GM19455 (cell line): ENCODE measurements around the gene PRTFDC1.

Experiments
- ATAC-seq: cut with Tn5 transposase; IDR thresholded peaks from one replicate; pipeline ENCODE4 v1.9.1; 2021; ENCODE audit not compliant: unreplicated experiment

The PRTFDC1 gene

DNA sequence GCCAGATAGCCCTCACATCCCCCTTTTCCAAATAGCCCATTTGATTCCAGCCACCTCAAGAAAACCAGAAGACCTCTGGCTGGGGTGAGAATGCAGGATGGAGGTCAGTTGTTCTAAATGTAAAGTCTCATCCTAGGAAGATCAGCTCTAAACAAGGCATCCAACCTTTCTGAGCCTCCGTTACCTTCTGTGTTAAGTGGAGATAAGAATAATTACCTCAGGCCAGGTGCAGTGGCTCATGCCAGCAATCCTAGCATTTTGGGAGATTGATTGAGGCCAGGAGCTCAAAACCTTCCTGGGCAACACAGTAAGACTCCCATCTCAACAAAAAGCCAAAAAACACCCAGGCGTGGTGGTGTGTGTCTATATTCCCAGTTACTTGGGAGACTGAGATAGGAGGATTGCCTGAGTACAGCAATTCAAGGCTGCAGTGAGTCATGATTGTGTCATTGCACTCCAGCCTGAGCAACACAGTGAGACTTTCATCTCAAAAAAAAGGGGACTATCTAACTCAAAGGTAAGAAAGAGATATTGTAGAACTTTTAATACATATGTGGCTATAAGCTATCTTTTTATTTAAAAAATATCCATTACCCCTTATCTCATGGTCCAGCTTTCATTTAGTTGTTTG lies 43.5 kb downstream of the PRTFDC1 start:
- ATAC-seq: no peak

DNA sequence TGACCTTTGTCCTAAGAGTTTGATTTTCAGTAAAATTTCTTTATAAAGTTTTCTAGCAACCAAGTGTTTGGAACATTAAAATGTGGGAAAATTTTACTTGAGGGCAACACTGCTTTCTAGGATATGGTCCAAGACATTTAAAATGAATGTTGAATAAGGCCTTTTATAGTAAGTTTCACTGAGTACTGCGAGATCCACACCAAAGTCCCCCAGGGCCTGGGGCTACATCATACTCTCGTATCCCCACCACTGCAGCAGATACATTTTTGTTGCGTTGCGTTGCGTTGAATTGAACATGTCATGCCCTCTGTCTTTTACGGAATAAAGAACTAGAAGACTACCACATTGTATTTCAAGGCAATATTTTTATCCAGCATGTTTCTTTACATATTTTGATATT lies 44.5 kb downstream of the PRTFDC1 start:
- no peak for ATAC-seq

DNA sequence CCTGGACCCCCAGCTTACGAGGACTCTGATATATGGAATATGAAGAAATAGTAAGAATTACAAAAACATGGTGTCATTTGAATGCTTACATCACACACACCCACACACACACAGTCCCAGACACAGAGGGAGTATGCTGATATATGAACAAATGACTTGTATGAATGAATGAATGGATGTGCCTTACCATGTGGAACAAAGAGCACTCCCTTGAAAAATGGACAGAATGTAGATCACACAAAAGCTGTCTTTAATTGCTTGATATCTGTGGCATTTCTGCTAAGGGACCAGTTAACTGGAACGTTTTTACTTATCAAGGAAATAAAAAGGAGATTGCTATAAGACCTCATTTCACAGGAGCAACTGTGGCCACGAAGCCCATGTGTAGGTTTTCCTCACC lies 46.0 kb downstream of the PRTFDC1 start:
- no peak for ATAC-seq

DNA sequence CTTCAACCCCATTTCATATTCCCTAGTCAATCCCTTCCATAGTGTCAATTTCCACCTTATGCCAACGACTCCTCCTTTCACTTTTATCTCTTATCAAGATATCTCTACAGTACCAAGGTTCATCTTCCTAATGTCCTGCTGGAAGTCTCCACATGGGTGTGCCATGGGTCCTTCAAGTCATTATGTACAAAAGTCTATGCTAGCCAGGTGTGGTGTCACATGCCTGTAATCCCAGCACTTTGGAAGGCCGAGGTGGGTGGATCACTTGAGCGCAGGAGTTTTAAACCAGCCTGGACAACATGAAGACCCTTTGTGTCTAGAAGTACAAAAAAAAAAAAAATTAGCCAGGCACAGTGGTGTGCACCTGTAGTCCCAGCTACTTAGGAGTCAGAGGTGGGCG lies 47.6 kb downstream of the PRTFDC1 start:
- ATAC-seq: no peak

DNA sequence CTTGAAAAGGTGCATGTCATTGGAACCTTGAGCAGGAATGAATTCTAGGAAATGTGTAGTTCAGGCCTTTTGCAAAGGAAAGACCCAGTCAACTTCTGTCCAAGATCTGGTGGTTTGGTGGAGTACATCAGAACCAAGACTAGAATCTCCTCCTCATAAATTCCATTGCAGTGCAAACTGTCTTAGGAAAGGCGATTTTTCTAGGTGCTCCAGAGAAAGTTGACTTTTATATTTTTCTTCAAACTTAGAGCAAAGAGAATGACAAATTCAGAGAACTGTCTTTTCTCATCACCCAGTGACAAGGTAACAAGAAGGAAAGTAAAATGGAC lies 50.0 kb downstream of the PRTFDC1 start:
- ATAC-seq: no peak

DNA sequence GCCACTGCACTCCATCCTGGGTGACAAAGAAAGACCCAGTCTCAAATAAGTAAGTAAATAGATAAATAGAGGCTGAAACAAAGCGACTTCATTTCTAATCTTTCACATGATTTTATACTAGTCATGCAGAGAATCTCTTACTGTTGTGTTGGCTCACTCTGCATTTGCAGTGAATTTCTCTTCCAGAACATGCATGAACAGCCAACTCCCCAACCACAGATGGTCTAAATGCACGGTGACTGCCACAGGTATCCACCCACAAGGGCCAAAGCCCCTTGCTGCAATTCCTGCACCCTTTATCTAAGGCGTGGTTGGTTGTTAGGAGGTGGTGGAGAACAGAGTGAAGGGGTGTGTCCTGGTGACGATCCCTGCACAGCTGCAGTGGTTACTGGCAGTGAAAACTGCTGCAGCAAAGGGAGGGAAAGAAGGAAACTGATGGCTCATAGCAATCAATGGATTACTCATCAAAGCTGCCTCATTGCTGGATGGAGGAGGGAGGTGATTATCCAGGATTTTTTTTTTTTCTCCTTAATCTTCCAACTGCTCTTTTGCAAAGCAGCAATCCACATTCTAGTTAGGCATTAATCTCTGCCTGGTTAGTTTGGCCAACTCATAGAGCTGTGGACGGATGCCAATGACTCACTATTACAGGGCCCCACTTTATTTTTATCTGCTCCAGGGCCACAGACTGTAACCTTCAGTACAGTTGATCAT lies 50.6 kb downstream of the PRTFDC1 start:
- peak; percentile 25 for ATAC-seq

DNA sequence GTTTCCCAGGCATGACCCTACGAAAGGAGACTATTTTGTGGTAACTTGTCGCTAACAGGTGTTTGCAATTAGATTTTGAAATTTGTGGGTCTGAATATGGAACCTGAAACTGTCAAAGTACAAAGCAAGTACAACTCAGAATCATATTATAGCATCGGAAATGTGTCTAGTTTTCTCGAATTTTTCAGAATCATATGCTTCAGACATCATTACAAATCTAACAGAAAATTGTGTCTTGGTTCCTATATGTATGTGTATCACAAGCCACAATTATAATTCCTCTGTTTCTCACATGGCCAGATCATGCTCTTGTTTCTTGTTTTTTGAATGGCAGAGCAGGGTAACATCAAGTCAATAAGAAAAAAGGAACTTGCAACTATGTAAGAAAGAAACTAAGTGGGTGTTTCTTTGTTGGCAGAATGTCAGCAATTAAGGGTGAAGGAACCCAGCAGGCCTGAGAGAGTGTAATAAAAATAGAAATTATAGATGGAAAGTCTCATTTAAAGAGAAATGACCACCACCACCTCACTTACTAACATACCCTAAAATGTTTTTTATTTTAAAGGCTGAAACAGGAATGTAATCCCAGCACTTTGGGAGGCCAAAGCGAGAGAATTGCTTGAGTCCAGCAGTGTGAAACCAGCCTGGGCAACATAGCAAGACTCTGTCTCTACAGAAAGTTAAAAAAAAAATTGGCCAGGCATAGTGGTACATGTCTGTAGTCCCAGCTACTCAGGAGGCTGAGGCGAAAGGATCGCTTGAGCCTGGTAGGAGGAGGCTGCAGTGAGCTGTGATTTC lies 51.3 kb downstream of the PRTFDC1 start:
- peak; percentile 83 for ATAC-seq

DNA sequence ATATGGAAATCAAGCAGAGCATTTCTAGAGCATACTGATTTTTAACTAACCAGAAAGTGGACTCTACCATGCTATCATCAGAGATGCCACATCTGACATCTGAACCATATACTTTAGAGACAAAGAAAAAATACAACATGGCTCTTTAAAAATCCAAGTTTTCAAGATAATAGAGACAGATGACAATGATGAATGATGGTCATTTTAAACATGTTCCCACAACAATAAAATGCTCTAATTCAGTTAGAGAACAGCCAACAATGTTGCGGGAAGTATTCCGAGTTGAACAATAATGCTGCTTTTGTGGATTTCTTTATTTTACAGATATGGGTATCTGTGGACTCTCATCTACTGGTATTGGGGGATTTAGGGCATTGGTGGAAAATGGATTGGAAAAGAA lies 52.8 kb downstream of the PRTFDC1 start:
- ATAC-seq: no peak

DNA sequence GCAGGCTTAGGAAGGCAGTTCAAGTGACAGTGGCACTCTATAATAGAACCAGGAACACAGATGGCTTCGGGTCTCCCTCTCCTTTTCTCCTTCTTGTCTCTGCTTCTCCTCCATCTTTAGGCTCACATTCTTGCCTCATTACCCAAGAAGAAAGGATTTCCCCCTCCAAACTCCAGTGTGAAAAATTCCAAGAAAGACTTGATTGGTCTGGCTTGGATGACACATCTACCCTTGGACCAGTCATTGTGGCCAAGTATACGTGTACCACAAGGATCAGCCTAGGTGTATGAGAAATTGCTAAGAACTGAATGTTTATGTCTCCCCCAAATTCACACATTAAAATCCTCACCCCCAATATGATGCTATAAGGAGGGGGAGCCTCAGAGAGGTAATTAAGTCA lies 53.9 kb downstream of the PRTFDC1 start:
- ATAC-seq: no peak

DNA sequence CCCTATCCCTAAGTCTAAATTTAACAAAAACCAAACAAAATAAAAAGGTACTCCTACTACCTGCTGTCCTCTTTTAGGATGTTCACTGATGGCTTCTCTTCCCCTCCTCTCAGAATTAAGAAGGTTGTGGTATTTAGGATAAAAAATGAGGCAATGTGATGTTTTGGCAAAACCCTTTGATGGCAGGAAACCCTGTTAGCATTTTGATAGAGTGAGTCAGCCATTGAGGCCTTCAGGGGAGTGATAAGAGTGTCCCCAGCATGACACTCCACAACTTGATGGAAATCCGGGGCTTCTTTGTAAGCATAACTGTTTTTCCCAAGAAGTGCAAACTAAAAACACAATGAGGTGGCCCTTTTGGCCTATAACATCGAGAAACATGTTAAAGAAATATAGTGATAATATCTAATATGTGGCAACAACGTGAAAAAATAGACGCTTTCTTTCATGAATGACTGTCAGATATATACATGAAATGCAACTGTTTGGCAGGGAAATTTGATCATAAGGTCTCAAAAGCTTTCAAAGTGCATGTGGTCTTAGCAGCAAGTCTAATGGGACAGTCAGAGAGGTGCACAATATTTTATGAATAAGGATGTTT lies 55.0 kb downstream of the PRTFDC1 start:
- no peak for ATAC-seq

DNA sequence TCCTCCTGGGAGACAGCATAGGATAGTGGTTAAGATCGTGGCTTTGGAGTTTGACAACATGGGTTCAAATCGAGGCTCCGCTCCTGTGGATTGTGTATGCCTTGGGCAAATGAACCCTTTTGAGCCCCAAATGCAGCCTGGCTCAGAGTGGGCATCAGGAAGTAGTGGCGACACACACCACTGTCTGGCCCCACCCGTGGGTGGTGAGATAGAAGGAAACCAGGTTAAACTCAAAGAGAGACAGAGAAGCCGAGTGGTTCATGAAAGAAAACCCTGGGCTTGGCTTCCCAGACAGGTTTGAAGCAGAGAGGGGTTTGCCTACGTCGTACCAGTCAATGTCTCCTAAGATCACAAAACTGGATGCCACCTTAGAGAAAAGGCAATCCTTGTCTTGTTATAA lies 57.7 kb downstream of the PRTFDC1 start:
- no peak for ATAC-seq

DNA sequence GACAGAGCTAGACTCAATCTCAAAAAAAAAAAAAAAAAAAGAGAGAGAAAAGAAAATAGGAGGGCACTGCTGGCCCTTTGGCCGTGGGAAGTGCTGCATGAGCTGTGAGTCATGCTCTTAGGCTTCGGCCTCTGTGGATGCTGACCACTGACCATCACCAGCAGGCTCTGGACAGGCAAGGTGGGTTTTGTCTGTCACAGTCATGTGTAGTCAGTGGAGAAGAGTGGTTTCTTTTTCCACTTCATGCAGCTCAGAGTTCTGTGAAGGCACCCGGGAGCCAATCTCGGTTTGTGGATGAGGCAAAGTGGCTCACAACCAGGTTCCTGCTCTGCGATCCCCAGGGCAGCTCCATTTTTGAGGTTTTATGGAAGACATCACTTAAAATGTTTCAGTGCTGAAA lies 58.1 kb downstream of the PRTFDC1 start:
- ATAC-seq: no peak

DNA sequence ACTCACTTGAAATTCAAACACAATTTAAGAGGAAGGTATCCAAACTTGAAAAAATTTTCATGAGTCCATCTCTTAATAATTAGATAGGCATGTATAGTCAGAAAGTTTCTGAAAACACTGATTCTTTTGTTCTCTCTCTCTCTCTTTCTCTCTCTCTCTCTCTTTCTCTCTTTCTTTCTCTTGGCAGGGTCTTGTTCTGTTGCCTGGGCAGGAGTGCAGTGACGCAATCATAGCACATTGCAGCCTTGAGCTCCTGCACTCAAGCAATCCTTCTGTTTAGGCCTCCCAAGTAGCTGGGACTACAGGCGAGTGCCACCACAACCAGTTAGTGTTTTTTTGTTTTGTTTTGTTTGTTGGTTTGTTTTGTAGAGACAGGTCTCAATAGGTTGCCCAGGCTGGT lies 59.3 kb downstream of the PRTFDC1 start:
- ATAC-seq: no peak

DNA sequence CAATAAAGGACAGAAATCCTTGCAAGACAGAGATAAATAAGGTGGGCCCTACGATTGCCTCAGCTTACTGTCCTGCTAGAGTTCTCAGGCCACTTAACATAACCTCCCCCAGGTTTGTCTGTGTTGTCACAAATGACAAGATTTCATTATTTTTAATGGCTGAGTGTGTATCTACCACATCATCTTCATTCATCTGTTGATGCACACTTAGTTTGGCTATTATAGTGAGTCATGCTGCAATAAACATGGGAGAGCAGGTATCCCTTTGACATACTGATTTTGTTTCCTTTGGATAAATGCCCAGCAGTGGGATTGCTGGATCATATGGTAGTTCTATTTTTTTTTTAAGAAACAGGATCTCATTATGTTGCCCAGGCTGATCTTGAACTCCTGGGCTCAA lies 60.6 kb downstream of the PRTFDC1 start:
- no peak for ATAC-seq

DNA sequence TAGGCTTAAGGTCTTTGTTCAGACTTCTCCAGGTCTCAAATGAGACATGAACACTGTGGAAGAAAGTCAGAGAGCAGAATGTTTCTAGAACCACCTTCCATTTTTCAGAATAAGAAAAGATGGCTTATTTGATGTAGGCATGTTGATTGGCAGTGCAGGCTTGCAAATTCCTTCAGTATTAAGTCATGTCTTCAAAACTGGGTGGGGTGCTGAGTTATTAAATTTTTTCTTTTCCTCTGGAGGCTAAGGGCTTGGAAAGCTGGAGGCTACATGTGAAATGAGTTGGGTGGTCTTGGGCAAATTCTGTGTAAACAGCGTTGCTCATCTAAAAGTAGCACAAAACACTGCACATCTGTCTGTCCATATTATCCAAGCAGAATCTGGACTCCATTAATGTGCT lies 62.8 kb downstream of the PRTFDC1 start:
- no peak for ATAC-seq

DNA sequence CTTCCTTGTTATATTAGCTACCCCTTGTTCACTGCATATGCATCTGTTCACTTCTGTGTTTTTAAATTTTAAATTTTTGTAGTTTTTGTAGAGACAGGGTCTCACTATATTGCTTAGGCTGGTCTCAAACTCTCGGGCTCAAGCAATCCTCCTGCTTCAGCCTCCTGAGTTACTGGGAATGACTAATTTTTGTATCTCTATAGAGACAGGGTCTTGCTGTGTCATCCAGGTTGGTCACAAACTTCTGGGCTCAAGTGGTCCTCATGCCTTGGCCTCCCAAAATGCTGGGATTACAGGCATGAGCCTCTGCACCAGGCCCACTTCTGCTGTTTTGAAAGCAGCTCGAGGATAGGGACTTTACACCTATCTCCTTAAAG lies 64.6 kb downstream of the PRTFDC1 start:
- peak; percentile 26 for ATAC-seq

DNA sequence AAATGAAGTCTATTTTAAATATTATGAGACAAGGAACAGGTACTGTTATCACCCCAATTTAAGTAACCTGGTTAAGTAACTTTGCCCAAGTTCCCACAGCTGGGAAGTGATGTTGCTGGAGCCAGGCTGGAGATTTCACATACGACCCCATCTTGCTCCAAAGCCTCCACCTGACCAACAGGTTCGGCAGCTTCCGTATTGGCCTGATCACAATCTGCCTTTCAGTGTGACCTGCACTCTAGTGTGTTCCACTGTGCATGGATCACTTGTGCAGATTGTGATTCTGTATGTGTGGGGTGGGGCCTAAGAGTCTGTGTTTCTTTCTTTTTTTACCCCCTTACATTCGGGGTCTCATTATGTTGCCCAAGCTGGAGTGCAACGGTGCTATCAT lies 66.1 kb downstream of the PRTFDC1 start:
- ATAC-seq: no peak

DNA sequence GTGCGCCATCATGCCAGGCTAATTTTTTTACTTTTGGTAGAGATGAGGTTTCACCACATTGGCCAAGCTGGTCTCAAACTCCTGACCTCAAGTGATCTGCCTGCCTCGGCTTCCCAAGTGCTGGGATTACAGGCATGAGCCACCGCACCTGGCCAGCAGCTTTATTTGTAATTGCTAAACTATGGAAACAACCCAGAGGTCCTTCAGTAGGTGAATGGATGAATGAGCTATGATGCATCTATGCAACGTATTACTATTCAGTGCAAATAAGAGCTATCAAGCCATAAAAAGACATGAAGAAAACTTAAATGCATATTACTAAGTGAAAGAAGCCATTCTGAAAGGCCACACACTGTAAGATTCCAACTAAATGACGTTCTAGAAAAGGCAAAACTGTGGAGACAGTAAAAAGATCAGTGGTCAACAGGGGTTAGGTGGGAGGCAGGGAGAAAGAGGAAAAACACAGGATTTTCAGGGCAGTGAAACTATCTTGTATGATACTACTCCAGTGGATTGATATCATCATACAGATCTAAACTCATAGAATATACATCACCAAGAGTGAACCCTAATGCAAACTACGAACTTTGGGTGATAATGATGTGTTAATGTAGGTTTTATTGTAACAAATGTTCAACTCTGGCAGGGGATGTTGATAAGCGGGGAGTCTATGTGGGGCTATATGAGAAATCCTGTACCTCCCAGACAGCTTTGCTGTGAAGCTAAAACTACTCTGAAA lies 66.7 kb downstream of the PRTFDC1 start:
- no peak for ATAC-seq

DNA sequence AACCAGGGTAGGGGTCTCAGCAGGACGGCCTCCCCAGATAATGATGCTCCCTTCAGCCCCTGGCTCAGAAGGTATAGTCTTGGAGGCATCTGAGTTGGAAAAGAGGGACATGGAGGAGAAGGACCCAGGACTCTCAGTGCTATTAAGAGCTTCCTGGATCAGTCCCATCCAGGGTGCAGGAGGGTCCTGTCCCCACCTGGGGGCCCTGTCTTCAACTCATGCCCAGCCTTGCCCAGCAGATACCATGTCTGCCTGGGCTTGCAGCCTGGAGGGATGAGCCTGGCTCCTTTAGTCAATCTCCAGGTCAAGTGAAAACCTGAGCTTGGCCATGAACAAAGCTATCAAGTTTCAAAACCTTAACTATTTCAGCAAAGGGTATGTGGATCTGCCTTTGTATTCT lies 67.6 kb downstream of the PRTFDC1 start:
- no peak for ATAC-seq

DNA sequence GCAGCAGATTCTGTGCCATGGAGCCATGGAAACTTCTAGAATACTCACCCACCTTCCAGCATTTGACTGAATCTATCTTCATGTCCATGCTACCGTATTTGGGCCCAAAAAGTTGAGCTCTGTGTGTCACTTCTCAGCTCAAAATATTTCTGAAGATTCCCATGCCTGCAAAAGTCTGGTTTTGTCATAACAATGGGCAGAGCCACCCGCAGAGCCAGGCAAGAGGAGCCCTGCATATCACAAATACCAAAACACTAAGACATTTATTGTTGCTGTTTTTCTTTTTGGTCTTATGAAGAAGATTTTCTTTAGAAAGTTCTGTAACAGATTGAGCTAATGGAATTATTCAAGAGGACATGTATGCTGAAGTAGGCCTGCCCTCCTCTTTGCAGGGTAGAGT lies 68.1 kb downstream of the PRTFDC1 start:
- ATAC-seq: no peak

DNA sequence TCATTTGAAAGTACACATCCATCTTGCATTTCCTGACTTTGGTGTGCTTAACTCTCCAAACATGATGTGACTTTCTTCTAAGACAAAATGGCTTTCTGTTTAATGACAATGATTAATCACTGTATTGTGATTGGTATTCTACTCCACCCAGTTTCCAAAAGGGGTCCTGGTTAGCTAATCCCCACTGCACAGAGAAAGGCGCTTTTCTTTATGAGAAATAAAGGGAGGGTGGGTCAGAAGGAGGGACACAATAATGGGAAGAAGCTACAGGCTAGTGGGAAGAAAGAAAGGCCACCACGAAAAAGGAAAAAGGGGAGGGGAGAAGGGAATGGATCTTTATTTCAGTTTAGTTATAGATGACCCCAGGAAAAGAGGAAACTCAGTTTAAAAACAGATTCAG lies 69.2 kb downstream of the PRTFDC1 start:
- no peak for ATAC-seq
